ENCODE data around the gene FRS3. TPM values are rescaled to one million over a fixed set of nuclear protein-coding genes. Genes with fewer than 3 reads are reported as not detected.

Gene FRS3
- total and polyA plus RNA-seq, 2 of the 13 experiments (the other 11 are each of a cell fraction or from before 2014, with no cell fraction given): 3.0 to 7.4 TPM

GRCh38 chr6:41747256-41748101 lies 32.2 kb downstream of the FRS3 start, which contains the start of gene PGC (continued):
- TF ChIP-seq RAD21 (CRISPR knock-in tag; IDR thresholded peaks at IDR 0.05) (no peak; the same call in 1 of the 2 replicates), KDM6A (CRISPR knock-in tag; IDR thresholded peaks at IDR 0.05; ENCODE audit: low read depth) (peak; percentile 72), ZNF503 (CRISPR knock-in tag; IDR thresholded peaks at IDR 0.05) (peak; percentile 96), AHR (CRISPR knock-in tag; IDR thresholded peaks at IDR 0.05) (no peak; the same call in none of the 2 replicates), ZNF816 (CRISPR knock-in tag; IDR thresholded peaks at IDR 0.05; ENCODE audit: borderline replicate concordance) (peak; percentile 66; the same call in 1 of the 2 replicates), ARID5B (CRISPR knock-in tag; IDR thresholded peaks at IDR 0.05) (peak; percentile 93), MAZ (IDR thresholded peaks at IDR 0.05; ENCODE audit: borderline replicate concordance, low read depth, low read length) (no peak), MAZ (CRISPR knock-in tag; IDR thresholded peaks at IDR 0.05; ENCODE audit: low read depth) (peak; percentile 85), ZNF577 (CRISPR knock-in tag; IDR thresholded peaks at IDR 0.05; ENCODE audit: borderline replicate concordance, low read depth) (no peak), ZNF746 (CRISPR knock-in tag; IDR thresholded peaks at IDR 0.05) (peak; percentile 31; the same call in 1 of the 2 replicates), MYPOP (CRISPR knock-in tag; IDR thresholded peaks at IDR 0.05) (peak; percentile 90), ELK4 (CRISPR knock-in tag; IDR thresholded peaks at IDR 0.05; ENCODE audit: borderline replicate concordance) (no peak), ZNF143 (CRISPR knock-in tag; IDR thresholded peaks at IDR 0.05) (peak; percentile 66), ZNF770 (CRISPR knock-in tag; IDR thresholded peaks at IDR 0.05) (peak; percentile 70), ZNF674 (CRISPR knock-in tag; IDR thresholded peaks at IDR 0.05; ENCODE audit: low read depth) (no peak), ZBTB38 (CRISPR knock-in tag; IDR thresholded peaks at IDR 0.05) (peak; percentile 22; the same call in 1 of the 2 replicates), GATA4 (IDR thresholded peaks at IDR 0.05; ENCODE audit: borderline replicate concordance, low read depth) (peak; percentile 98), ZNF605 (CRISPR knock-in tag; IDR thresholded peaks at IDR 0.05) (peak; percentile 91), SP2 (CRISPR knock-in tag; IDR thresholded peaks at IDR 0.05) (no peak)
